Head of caudate nucleus (tissue), 42 donors: Measurements from ENCODE around the gene DENND2A.
"Not testable (repeated sequence)": the region's sequence is repeated elsewhere in the genome, so short reads cannot be mapped to it uniquely, and the experiment has no call there.

ENCODE experiments used
- DNase-seq, 42 donors: peaks; one replicate each; pipeline versions ENCODE4 v3.0.0 to v3.0.0-alpha.2; 2020 to 2021; ENCODE audit warnings: mixed read lengths in 7 of 42
- intact Hi-C: fragments of 100-400 bp; cut with DNase I; formaldehyde crosslinking; loops from one replicate; pipeline ENCODE4 v1.15.0; 2022

Gene DENND2A

GRCh38 chr7:140501966-140502365, 138.6 kb downstream of the DENND2A start:
- intact Hi-C loops, result no loop called here
- DNase-seq, result no peak

- DNase-seq, intact Hi-C loops: not testable (repeated sequence)
Observed at GRCh38 chr7:140497807-140498206, 142.8 kb downstream of the DENND2A start.

DNA sequence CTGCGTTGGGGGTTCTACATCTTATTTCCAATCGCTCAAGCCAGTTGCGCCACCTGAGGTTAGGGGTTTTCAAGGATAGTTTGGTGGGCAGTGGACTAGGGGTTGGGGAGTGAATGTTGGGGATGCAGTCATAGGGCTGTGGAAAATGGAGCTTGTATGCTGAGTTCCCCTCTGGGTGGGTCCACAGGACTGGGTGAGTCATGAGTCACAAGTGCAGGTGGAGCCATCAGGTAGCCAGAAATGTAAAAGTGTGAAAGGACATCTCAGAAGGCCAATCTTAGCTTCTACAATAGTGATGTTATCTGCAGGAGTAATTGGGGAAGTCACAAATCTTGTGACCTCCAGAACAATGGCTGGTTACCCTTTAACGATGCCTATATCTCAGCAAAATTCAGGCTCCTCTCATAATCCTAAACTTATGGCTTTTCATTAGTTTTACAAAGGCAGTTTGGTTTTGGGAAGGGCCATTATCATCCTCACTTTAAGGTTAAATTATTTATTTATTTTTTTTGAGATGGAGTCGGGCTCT, 143.3 kb downstream of the DENND2A start:
- intact Hi-C loops, result no loop called here
- DNase-seq, result no peak

DNA sequence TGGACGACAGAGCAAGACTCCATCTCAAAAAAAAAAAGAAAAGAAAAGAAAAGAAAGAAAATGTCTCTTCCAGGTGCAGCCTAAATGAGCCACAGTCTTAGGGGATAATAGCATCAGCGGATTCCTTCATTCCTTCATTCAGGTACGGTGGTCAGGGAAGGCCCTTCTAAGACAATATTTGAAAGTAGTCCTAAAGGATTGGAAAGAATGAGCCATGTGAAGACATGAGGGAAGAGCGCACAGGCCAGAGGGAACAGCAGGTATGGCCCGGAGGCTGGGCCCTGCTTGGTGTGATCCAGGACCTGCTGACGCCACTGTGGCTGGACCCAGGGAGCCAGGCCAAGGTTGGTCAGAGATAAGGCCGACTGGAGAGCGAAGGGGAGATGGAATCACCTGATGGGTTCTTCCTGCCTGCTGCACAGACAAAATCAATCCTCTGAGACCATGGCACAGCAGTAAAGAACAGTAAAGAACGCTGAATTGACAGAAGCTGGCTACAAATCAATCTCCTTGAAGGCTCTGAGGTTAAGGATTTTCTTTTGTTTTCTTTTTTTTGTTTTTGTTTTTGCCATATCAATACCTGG, 145.0 kb downstream of the DENND2A start:
- intact Hi-C loops, result no loop called here
- no peak for DNase-seq

GRCh38 chr7:140494867-140495266, 145.7 kb downstream of the DENND2A start:
- DNase-seq, result no peak
- intact Hi-C loops, result no loop called here

DNA sequence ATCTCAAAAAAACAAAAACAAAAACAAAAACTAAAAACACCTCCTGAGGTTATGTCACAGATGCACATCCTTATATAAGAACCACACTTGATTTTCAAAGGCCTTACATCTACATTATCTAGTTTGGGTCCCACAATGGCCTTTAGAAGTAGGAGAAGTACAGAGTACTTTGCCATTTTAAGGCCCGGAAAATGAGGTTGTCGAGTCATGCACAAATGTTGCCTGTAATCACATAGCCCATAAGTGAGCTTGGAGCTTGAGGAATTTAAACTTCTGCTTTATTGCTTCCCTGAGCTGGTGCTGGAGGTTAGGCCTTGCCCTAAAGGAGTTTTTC, 151.6 kb downstream of the DENND2A start:
- DNase-seq, result no peak
- intact Hi-C loops, result loop anchor here (10.0 kb wide), 1 partner anchor 314 kb away; the partner anchor contains the start of gene KDM7A

GRCh38 chr7:140485500-140486265, 154.9 kb downstream of the DENND2A start:
- DNase-seq, result no peak
- intact Hi-C loops, result loop anchor here (10.0 kb wide), 1 partner anchor 311 kb away; the partner anchor contains the start of gene KDM7A

DNA sequence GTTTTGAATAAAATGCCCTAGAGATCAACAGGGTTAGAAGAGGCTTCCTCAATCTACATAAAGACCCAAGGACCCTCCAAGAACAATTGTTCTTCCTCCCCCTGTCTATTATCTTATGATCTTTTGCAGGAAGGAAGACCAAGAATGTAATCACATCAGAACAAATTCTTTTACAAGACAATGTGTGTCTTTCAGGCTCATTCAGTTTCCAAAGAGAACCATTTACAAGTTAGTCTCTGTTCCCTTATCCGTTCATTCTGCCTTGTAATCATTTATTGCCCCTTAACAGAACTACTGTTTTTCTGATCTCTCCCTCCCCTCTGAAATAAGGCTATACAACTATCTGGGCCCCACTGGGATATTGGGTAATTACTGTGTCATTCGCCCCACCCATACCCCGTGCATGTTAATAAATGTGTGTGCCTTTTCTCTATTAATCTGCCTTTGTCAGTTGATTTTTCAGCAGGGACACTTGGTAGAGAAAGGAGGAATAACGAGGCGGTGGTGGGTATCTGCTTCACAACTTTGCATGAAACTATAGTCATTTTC, 155.6 kb downstream of the DENND2A start:
- intact Hi-C loops, result loop anchor here (10.0 kb wide), 1 partner anchor 310 kb away; the partner anchor contains the start of gene KDM7A
- DNase-seq, result no peak

DNA sequence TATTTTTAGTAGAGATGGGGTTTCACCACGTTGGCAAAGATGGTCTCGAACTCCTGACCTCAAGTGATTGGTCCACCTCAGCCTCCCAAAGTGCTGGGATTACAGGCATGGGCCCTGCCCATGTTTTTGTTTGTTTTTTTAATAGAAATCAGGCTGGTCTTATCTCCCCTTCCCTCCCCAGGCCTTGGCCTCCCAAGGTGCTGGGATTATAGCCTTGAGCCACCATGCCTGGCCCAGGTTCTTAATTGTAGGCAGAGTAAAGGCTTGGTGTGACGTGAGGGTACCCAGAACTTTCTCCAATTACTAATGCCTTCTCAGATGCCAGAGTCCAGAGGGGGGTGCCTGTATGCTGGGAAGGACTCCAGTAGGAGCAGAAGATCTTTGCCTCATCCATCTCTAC, 156.1 kb downstream of the DENND2A start:
- DNase-seq, result no peak
- intact Hi-C loops, result loop anchor here (10.0 kb wide), 1 partner anchor 310 kb away; the partner anchor contains the start of gene KDM7A

DNA sequence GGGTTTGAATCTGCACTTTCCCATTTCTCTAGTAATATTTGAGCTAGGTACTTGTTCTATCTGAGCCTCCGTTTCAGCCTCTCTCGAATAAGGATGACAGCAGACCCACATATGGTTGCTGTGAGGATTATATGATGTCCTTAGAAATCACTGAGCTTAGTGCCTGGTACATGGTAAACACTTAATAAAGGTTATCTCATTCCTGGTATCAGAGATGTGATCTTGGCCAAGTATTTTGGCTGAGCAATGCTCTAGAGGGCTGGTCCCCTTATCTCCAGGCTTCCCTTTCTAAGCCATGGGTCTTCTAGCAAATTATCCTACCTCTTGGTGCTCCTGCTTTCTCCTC, 160.9 kb downstream of the DENND2A start:
- intact Hi-C loops, result loop anchor here (10.0 kb wide), 1 partner anchor 305 kb away; the partner anchor contains the start of gene KDM7A
- no peak for DNase-seq

DNA sequence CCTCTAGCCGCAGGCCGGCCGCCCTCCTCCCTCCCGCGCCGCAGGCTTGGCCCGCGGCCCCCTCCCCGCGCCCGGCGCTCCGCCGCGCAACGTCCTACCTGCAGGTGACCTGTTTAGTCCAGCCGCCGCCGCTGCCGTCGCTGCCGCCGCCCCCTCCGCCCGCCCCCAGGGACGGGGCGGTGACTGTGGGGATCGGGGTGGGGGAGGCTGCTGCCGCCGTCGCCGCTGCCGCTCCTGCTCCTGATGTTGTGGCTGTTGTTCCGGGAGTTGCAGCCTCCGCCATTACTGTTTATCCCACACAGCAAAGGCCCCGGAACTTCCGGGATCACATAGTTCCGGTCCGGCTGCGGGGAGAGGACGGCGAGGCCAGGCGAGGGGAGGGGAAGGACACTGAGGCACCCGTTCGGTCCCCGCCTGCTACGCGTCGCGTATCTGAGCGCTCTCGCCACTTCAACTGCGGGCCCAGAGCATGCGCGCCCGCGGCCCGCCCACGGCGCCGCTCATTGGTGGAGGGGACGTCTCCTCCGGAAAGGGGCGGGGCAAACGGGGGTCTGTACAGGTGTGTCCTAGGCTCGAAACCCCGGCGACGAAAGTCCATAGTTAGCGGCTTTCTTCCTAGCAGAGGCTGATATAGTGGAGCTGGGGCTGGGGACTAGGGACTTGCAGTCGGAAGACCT, 161.4 kb downstream of the DENND2A start, which contains the start of gene MKRN1:
Gene MKRN1, minus strand, starts transcription at position 444 of the 677 bp plus-strand sequence. Its CDS starts 161 bp downstream, at position 283.
- intact Hi-C loops, result no loop called here
- DNase-seq, result peak; percentile 89 to 98 (median 95)

DNA sequence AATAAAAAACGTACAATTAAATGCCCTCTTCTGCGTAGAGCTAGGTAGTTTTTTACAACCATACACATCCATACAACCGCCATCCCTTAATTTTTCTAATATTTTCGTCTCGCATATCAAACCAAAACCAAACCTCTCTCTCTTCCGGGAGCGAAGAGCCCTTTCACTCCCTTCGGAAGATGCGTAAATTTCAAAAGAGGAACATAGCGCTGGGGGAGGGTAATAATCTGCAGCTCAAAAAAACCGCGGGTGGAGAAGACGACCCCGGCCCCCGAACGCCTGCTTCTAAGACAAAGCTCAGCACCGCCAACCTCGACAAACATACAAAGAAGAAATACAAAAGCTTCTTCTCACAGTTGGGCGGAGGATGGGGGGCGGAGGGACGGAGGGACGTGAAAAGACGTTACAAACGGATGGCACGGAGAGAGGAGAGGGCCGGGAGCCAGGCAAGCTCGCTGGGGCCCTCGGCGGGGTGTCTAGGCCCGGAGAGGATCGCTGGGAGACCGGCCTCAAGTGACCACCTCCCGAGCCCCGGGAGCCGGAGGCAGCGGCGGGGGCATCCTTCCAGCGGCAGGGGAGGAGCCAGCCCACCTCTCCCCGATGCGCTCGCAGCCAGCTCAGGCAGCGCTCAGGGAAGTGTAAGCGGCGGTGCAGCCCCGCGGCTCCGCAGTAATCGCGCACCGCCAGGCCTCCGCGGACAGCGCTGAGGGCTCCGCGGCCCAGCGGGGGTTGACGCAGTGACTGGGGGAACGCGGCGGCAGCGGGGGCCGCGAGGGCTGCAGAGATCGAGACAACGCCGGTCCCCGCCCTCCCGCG, 162.2 kb downstream of the DENND2A start:
- intact Hi-C loops, result no loop called here
- peak in 40 of 42 donors; percentile 12 to 76 (median 47) for DNase-seq

GRCh38 chr7:140476698-140477261, 163.8 kb downstream of the DENND2A start:
- intact Hi-C loops, result no loop called here
- no peak for DNase-seq

- intact Hi-C loops, result no loop called here
- DNase-seq, result peak in 24 of 42 donors; percentile 4 to 76 (median 40)
Observed at GRCh38 chr7:140475747-140476333, 164.8 kb downstream of the DENND2A start.
